Mesothelial cell of epicardium (in vitro differentiated cells): ENCODE results near the gene ARHGEF11. TPM values are rescaled to one million over a fixed set of nuclear protein-coding genes. Genes with fewer than 3 reads are reported as not detected.

Experiments
- DNase-seq, 2 experiments: peaks; one replicate each; pipeline ENCODE4 v3.0.0; 2021; ENCODE audit warnings: low spot score in 2 of 2; ENCODE audit not compliant: unreplicated experiment in 2 of 2
- H3K27ac Mint-ChIP-seq: 2 replicates; pipeline ENCODE4 v1.8.0; 2021; ENCODE audit warnings: mixed read lengths
- H3K27me3 Mint-ChIP-seq: 2 replicates; pipeline ENCODE4 v1.8.0; 2021; ENCODE audit warnings: low read depth, mixed read lengths
- H3K36me3 Mint-ChIP-seq: 2 replicates; pipeline ENCODE4 v1.8.0; 2021; ENCODE audit warnings: mixed read lengths
- H3K4me1 Mint-ChIP-seq: 2 replicates; pipeline ENCODE4 v1.8.0; 2021; ENCODE audit warnings: mixed read lengths
- H3K4me3 Mint-ChIP-seq: 2 replicates; pipeline ENCODE4 v1.8.0; 2021; ENCODE audit warnings: mild to moderate bottlenecking, moderate library complexity, mixed read lengths
- H3K9me3 Mint-ChIP-seq: 2 replicates; pipeline ENCODE4 v1.8.0; 2021; ENCODE audit warnings: mixed read lengths
- total RNA-seq: library from RNA; stranded (reverse); gene quantifications from 3 replicates; pipeline ENCODE4 v1.2.1, GENCODE V29; 2021
- TF ChIP-seq, protein P1 (sequence below): fragments of 200-600 bp; sonication (generic); IDR thresholded peaks from one replicate; pipeline ENCODE4 v1.5.0; 2021; ENCODE audit warnings: antibody characterized with exemption; ENCODE audit not compliant: unreplicated experiment

The ARHGEF11 gene
- total RNA-seq, 1 donor from 2014 or later, result 52.5 TPM

DNA sequence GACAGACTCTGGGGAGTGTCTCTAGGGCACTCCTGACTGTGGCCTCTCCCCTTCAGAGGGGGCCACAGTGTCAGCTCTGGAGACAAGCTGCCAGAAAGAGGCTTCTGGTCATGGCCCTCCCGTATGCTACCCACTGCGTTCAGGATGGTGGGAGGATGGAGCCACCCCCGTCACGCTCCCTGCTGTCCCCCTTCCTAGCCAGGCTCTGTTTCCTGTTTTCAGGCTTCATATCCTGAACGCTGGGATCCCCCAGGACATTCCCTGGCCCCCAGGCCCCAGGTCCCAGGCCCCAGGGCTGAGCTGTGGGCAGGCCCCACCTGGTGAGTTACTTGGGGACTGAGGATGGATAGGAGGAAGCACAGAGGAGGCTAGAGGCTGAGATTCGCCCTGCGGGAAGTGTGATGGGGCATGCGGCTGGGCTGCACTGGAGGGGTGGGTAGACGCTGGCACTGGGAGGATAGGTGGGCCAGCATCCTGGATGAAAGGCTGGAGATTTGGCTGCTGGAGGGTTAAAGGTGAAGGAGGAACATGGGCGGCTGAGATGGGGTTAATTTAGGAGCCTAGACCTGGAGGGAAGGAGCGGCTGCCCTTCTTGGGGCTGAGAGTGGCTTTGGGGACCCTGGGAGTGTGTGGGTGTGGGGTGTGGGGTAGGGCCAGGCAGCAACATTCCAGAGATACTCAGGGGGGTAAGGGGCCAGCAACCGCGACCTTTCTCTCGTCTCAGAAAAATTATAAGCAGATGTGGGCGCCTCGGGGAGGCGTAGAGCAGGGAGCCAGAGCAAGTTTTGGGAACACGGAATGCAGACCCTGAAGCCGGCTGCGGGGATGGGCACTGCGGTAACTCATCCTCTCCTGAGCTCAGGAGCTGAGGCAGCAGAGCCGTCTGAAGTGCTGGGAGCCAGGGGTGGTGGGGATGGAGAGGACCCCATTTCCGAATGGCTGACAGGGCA is 143.3 kb downstream of the ARHGEF11 start:
- Mint-ChIP-seq H3K4me1 (peaks cover 23% of the 10 kb centered on the region), H3K9me3 (no peaks in the 10 kb centered on the region), H3K36me3 (no peaks in the 10 kb centered on the region), H3K27ac (peak overlapping the region; percentile 34), H3K4me3 (no peak overlapping the region), H3K27me3 (no peaks in the 10 kb centered on the region)
- no peak for DNase-seq
- TF ChIP-seq, protein P1, sequence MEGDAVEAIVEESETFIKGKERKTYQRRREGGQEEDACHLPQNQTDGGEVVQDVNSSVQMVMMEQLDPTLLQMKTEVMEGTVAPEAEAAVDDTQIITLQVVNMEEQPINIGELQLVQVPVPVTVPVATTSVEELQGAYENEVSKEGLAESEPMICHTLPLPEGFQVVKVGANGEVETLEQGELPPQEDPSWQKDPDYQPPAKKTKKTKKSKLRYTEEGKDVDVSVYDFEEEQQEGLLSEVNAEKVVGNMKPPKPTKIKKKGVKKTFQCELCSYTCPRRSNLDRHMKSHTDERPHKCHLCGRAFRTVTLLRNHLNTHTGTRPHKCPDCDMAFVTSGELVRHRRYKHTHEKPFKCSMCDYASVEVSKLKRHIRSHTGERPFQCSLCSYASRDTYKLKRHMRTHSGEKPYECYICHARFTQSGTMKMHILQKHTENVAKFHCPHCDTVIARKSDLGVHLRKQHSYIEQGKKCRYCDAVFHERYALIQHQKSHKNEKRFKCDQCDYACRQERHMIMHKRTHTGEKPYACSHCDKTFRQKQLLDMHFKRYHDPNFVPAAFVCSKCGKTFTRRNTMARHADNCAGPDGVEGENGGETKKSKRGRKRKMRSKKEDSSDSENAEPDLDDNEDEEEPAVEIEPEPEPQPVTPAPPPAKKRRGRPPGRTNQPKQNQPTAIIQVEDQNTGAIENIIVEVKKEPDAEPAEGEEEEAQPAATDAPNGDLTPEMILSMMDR, result no peak

DNA sequence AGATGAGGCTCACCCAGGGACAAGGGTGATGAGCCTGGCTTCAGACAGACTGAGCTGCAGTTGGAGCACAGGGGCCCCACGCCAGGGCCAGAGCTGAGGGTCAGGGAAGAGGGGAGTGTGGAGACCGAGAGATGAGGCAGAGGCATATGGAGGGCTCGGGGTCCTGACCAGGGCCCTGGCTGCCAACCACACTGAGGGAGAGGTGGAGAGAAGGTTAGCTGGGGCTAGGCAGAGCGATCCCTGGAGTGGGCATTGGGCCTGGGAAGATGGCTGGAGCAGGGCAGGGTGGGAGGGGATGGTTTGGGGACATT is 144.0 kb downstream of the ARHGEF11 start:
- TF ChIP-seq, protein P1, result no peak
- H3K27me3 Mint-ChIP-seq, result no peaks in the 10 kb centered on the region
- H3K9me3 Mint-ChIP-seq, result no peaks in the 10 kb centered on the region
- no peaks in the 10 kb centered on the region for H3K36me3 Mint-ChIP-seq
- peak overlapping the region; percentile 7 for H3K27ac Mint-ChIP-seq
- no peak for DNase-seq
- H3K4me3 Mint-ChIP-seq, result no peak overlapping the region
- H3K4me1 Mint-ChIP-seq, result peaks cover 30% of the 10 kb centered on the region

DNA sequence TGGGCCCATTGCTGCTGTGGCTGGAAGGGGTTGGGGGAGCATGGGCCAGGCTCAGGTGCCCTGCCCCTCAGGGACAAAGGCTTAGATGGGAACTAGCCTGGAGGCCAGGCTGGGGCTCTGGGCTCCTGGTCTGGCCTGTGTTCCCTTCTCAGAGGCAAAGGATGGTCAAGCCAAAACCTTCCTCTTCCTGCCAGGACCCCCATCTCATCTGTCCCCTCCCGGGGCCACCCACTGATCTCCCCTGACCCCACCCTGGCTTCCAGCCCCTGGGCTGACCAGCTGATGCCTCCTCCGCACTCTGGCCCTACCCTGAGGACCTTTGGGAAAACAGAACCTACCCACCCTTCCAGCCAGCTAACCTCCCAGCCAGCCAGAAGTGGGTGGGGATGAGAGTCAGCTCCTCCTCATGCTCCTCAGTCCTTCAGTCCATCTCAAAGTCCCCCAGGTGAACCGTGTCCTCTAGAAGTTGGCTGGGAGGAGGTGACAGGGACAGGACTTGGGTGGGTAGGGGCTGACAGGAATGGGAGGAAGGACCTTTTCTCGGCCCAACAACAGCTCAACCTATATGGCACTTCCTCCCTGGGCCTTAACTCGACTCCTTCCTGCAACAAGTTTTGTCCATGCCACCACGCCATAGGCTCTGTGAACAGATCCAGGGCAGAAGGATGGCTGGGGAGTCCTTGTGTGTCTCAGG is 144.5 kb downstream of the ARHGEF11 start:
- H3K27ac Mint-ChIP-seq, result peak overlapping the region; percentile 7
- TF ChIP-seq, protein P1, result no peak
- peaks cover 35% of the 10 kb centered on the region for H3K4me1 Mint-ChIP-seq
- H3K27me3 Mint-ChIP-seq, result no peaks in the 10 kb centered on the region
- no peaks in the 10 kb centered on the region for H3K9me3 Mint-ChIP-seq
- H3K36me3 Mint-ChIP-seq, result no peaks in the 10 kb centered on the region
- DNase-seq, result no peak
- no peak overlapping the region for H3K4me3 Mint-ChIP-seq

DNA sequence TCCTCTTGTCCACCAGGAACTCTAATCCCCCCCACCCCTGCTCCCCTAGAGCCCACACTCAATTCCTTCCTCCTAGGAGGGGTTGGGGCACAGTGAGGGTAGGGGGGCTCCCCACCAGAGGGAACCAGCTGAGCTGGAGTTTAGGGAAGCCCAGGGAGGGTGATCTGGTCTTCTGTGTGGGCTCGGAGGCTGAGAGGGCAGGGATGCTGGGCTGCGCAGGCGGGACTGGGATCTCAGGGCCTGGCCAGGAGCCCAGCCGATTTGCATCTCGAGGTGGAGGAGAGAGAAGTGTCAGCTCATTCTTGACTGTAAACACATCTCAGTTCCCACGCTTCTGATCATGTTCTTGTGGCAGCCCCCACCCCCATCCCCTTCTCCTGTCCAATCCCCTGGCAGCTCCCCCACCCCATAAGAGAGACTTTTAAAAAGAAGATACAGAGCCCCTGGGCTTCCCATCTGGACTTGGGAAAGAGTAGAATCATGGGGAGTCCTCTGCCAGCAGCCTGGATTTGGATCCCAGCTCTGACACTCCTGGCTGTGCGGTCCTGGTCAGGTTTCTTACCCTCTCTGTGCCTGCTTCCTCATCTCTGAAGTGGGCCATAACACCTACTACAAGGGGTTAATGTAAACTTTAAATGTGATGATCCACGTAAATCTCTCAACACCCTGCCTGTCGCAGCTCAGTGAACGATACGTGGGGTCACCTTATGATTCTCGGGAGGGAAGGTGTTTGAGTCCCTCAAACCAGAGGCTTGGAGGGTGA is 145.4 kb downstream of the ARHGEF11 start:
- Mint-ChIP-seq H3K27ac (peak overlapping the region; percentile 60), H3K4me1 (peaks cover 44% of the 10 kb centered on the region)

More for the DNA sequence above, 145.4 kb downstream of the ARHGEF11 start:
- no peaks in the 10 kb centered on the region for H3K27me3 Mint-ChIP-seq
- DNase-seq, result no peak
- no peak overlapping the region for H3K4me3 Mint-ChIP-seq
- TF ChIP-seq, protein P1, result no peak
- H3K36me3 Mint-ChIP-seq, result no peaks in the 10 kb centered on the region
- H3K9me3 Mint-ChIP-seq, result no peaks in the 10 kb centered on the region
